HG03280 (cell line): ENCODE data around the gene PREP.

ENCODE experiments used
- ATAC-seq: cut with Tn5 transposase; IDR thresholded peaks from one replicate; pipeline ENCODE4 v1.9.1; 2021; ENCODE audit warnings: mild to moderate bottlenecking, moderate library complexity; ENCODE audit not compliant: unreplicated experiment

The PREP gene

DNA sequence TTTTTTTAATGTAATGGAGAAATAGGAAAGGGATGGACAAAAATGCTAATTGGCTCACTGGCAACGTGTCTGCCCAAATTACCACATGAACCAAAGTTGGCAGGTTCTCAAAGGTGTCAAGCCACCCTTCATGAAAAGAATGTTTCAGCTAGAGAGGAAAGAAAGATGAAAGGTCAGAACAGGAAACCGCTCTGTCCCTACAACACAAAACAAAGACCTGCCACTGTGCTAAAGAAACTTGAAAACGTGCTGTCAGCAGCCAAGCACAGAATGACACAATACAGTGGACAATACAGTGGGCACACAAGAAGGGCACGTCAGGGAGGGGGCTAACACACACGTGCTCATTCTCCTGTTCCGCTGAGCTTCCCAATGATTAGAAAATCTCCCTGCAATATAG, 4.9 kb downstream of the PREP start:
- ATAC-seq: no peak

DNA sequence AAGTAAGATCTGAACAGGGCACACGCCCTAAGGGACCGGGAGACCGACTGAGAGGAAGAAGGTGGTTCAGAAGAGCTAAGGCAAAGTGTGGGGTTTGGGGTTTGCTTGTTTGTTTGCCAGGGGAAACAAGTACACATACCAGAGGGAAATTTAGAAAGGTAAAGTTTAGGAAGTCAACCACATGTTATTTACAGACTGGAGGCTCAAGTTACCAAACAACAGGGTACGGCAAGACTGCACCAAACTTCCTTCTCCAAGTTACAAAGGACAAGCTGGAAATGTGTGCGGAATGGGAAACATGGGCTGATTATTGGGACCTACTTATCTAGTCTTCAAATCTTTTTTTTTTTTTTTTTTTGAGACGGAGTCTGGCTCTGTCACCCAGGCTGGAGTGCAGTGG, 11.2 kb downstream of the PREP start:
- no peak for ATAC-seq

DNA sequence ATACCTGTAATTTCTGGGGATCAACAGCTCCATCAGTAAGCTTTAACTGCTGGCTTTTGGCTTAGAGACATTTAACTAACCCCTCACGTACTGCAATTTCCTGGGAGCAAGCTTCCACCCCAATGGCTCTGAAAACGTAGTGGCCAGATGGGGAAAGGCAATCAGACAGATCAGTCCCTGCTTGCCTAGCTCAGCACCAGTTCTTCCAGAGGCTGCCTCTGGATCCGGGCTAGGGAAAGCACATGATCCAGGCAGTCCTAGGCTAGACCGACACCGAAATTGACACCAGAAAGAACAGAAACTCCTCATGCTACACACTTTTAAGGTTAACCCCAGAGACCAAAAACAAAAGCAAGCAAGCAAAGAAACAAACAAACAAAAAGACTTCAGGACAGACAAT, 13.3 kb downstream of the PREP start:
- no peak for ATAC-seq

DNA sequence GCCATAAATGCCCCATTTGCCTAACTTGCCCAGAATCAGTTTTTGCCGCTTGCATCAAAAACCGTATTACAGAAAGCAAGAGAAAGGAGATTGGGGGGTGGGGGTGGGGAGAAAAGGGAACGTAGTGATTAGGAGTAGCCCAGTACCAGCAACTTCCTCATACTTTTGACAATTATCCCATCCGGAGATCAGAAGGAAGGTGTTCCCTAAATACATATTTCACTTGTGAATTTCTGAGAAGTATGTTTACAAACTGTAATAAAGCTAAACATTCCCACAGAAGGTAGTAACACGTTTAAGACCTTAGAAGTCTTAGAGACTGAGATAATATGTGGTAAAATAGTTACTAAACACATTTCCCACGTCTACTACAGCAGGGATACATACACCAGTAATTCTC, 14.5 kb downstream of the PREP start:
- ATAC-seq: no peak

DNA sequence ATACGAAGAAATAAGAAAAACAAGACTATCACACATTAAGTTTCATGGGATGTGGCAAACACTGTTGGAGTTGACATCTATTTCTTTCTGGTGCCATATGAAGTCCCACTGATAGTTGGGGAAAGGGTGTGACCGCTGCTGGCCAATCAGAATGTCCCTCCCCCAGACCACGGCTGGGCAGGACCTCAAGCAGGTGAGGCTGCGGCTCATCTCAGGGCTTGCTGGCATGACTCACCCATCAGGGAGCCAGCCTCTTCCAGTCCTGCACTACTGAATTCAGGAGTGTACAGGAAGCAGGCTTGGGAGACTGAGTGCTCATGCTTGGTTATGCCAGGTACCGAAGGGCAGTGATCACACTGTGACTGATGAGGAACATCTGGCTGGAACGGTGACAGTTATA, 18.9 kb downstream of the PREP start:
- no peak for ATAC-seq

DNA sequence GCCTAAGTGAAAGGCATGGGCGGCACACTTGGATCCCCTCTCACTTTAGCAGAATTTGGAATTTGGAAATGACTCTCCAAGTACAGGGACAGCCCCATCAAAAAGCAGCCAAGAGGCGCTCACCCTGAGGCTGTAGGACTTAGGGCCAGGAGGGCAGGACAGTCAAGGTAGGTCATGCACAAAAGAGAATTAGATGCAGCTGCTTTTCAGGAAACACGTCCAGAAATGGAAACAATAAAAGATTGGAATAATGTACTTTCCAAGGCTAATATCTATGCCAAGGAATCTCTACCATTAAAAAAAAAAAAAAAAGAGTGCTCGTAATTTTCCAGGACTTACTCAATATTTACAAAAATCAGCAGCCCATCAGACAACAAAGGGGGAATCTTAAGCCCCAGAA, 19.9 kb downstream of the PREP start:
- no peak for ATAC-seq

DNA sequence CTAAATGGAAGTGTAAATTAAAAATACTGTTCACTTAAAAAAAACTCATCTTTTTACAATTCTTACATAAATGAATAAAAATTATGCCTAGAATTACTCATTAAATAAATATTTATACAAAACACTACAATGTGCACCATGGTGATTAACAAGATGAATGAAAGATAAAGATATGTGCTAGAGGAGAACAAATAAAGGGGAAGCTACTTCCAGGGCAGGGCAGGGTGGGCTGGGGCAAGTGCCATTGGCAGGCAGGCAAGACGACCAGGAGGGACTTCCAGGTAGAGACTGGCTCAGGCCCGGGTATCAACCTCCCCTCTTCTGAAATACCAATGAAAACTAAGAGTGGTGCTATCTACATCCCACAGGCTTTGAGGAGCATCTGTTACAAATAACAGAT, 20.4 kb downstream of the PREP start:
- no peak for ATAC-seq

DNA sequence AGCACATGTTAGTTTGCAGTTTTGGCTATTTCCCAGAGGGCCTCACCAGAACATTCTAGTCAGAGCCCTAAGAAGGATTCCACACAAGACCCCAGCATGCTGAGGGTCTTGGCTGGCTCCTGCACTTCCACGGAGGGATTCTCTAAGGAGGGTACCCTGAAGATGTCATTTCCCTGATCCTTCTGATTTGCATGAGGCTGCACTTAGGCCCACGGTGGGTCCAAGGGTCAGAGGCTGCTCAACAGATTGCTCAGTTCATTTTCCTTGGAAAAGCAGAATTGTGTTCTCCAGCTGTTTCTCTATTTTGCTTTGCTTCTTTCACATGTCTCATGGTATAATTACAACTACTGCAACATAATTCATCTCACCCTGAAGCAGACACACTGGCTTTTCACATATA, 22.2 kb downstream of the PREP start:
- ATAC-seq: no peak

DNA sequence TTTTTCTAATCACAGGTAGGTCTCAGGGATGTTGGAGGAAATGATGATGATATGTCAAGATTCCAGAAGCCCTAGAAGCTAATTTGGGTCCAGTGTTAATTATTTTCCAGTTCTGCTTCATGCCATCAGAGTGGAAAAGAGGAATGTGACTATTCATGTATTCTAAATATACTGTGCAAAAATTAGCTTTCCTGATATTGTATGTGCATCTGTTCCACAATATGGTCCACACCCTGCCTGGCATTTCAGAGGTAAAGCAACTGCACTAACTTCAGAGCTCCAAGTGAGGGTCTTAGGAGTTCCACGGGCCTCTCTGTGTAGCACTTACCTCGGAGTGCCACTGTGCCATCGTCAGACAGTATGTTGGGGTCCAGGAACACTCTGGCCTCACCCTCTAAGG, 27.1 kb downstream of the PREP start:
- ATAC-seq: no peak

DNA sequence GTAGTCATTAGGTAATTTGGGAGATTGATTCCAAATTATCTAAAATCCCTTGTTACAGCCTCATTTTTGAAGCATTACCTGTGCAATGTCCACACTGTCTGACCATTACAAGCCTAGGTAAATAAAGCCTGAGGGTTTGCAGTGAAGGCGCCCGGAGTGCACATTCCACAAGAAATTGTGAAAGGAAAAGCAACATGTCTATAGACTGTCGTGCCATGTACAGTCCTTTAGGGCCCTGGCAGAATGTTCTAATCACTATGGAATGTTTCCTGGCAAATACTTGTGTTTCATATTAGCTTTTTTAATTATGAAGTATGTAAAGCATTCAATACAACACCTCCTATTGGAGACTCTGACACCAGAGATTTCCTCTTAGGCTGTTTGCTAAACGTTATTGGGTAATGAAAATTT, 28.9 kb downstream of the PREP start:
- ATAC-seq: no peak

DNA sequence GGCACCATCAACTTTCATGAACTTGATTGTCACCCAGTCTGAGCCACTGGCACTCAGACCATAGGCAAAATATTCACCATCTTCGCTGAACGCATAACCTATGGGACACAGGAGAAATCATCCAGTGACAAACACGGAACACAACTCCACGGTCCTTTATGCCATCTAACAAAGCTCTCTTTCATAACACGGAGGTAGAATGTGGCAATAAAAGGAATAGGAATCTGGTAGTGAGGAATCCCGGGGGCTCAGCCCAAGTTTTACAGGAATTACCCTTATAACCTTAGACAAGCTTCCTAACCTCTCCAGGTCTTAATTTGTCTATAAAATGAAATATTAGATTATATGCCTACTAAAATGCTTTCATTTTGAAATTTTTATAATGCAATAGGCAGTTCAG, 29.4 kb downstream of the PREP start:
- ATAC-seq: no peak

DNA sequence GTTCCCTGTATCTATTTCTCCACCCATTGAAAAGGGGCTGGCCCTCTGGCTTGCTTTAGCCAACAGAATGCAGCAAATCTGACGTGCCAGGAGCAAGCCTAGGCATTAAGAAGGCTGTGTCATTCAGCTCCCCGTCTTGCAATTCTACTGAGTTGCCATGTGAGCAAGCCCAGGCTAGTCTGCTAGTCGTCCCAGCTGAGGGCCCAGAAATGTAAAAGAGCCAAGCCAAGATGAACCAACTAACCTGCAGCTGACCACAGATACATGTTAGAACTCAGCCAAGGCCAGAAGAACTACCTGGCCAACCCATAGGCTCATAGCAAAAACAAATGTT, 30.1 kb downstream of the PREP start:
- ATAC-seq: no peak

DNA sequence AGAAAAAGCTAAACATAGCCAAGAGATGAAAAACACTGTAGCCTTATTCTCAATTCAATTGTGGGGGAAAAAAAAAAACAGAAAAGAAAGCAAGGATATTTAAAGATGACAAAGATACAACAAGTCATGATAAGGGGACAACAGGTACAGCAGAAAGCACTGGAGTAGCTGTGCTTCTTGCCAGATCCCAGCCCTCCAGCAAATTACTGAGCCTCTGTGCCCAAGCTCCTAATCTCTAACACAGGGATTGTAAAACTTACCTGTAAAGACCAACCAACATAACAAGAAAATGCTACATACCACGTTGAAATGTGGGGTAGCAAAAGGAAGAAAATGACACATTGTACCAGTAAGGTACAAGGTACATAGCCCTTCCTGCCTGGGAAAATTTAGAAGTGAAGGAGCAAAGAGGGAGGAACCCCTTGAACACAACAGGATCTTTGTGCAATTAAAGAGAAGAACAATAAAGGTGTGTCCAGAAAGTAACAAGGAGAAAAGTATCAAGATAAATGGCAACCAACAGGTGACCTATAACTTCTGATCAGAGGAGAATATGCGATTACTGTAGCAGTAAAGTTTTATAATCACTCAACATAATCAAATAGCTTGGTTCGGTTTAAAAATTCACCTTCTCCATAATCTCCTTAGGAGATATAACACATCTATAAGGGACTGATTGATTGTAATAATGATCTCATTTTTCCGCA, 30.6 kb downstream of the PREP start:
- no peak for ATAC-seq

DNA sequence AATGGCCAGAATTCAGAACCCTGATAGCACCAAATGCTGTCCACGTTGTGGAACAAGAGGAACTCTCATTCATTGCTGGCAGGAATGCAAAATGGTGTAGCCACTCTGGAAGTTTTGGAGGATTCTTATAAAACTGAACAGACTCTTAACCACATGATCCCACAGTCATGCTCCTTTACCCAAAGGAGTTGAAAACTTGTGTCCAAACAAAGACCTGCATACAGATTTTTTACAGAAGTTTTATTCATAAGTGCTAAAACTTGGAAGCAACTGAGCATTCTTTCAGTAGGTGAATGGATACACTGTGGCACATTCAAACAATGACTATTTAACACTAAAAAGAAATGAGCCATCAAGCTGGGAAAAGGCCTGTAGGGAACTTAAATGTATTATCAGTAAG, 32.5 kb downstream of the PREP start:
- no peak for ATAC-seq

DNA sequence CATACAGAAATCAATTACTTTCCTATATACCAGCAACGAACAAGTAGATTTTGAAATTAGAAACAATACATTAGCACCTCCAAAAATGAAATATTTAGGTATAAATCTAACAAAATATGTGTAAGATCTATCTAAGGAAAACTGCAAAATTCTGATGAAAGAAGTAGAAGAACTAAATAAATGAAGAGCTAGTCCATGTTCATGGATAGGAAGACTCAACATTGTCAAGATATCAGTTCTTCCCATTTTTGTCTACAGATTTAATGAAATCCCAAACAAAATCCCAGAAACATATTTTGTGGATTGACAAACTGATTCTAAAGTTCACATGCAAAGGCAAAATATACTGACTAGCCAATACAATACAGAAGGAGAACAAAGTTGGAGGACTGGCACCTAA, 33.7 kb downstream of the PREP start:
- ATAC-seq: no peak

DNA sequence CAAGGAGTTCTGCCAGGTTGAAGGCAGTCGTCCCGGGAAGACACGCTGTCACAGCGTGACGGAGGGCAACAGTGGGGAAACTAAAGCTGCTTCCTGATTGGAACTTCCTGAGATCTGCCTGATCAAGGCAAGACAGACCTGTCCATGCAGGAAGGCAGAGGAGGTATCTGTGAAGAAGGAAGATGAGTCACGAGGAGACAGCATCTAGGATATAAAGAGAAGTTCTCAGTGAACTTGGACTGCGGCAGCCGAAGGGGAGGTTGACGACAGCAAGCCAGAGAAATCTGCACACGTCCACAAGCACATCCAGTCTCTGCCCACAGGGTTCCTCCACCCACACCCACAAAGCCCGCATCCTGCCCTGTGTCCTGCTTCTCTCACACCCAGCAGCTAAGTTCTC, 38.6 kb downstream of the PREP start:
- ATAC-seq: no peak

DNA sequence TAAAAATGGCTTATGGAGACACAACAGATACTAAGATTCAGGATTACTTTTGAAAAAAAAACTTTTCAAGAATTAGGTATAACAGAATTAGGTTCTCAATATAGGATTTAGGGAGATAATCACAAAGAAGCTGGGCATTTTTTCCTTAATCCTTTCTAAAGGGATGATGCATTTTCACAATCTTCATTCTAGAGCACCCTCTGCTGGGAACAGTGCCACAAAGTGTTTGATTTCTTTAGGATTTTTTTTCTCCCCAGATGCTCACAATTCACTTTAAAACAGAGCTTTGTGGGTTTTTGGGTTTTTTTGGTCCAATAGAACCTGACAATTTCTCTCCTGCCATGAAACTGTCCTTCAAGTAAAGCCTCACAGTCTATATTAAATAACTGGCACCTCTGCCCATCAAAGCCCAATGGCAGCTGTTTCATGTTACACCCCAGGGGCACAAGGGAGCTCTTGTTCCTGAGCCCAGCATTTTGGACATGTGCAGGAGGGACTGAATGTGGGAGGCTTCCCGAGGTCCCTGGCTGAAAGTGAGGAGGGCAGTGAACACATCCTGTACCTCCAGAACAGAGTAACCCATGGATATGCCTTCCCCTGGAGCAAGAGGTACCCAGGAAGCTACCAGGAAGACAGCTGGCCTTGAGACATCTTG, 39.7 kb downstream of the PREP start:
- ATAC-seq: no peak

DNA sequence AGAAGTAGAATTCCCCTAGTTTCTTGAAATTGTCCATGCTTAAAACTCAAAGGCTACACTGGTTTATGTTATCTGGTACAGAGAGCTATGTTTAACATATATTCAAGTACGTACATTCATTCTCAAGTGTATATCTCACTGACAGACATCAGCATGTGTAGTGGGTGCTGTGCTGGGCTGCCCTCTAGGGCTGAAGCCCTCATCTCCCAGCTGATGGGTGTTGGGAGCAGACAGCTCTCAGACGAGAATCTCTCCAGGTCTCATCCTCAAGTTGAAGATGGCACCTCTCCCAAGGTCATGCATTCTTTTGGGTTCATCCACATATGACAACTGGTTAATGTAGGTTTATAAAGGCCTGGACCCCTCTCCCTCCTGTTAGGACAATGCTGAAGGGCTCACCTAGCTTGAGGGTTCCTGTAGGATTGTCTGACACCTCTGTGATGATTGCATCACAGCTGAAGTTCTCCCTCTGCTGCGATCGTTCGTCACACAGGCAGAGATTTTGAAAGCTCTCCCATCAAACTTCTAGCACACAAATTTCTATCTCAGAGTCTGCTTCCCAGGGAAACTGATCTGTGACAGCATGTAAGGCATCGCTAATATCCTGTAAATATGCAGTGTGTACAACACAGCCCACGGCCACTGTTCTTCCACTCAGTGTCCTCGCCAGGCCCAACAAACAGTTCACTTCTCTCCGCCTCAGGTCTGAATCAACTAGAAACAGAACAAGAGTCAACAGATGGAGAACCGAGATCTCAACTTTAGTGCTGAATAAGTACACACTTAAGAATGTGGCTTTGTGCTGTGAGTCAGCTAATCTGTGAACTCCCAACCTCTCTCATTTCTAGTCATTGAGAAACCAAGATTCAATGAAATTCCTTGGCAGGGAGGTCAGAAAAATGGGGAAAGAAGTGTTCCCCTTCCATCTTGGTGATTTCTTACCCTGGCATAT, 43.2 kb downstream of the PREP start:
- no peak for ATAC-seq

DNA sequence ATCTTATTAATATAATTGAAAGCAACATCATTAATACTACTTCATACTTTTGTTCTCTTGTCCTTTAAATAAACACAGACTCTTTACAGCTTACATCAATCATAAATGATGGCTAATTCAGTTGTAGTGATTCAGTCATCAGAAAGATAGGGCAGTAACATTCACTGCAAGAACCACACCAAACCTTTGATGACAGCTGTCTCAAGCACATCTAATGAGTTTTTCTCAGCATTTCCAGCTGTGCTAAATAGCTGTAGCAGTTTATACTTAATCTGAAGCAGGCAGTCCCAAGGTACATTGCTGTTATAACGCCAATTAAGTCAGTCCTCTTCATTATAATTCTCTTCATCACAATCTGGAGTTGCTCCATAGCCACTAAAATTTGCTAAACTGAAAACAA, 45.7 kb downstream of the PREP start:
- ATAC-seq: no peak

DNA sequence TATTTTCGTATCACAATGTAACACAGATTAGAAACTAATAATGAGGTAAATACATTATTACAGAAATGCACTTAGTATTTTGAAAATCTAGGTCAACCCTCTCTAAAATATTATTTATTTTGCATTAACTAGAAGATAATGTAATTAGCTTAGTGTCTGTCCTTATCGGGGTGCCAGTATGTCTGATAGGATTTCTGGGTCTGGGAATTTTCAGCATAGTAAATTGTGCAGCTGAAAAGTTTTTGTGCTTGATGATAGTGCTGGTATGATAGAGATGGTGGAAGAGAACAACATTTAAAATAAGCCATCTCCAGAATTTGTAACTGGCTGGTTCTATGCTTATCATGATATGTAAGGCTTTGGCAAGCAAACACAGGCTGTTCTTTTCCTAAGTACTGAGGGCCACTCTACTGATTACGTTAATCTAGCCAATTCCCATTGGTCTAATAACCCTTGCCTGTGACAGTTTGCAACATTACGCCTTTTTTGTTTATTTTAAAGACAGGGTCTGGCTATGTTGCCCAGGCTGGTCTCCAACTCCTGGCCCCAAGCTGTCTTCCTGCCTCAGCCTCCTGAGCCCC, 50.8 kb downstream of the PREP start:
- no peak for ATAC-seq

DNA sequence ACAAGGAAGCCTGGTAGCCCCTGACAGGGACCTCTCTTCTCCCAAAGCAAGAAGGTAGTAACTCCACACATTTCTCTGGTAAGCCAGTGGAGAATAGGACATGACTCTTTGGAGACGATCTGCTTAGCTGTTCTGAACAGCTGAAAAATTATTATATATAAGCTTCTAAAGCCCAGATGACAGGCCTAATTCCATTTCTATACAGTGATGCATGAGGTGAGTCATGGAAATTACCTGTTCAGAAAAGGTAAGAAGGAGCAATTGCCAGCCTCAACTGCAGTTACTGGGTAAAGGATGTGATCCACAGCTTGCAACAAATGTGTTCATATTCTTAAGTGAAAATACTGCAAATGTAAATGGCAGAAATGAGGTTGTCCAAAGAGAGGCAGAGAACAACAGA, 54.0 kb downstream of the PREP start:
- ATAC-seq: no peak

DNA sequence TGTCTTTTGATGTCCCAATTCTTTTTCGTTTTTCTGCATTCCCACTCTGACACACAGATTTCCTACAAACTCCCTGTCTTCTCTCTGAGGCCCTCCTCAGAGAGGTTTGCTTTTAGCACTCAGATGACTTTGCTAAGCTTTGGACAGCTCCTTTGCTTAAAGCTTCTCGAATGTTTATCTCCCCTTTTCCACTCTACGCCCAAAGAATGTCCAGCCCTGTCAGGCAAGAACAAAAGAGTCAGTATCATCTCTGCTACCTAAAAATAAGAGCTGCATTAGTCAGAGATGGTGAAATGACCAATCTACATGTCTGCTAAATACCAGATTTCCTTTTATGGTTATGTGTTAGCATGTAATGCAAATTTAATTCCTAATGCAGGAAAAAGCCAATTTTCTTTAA, 56.8 kb downstream of the PREP start:
- ATAC-seq: no peak
